K562 (cell line): Measurements from ENCODE around the gene NUFIP2. TPM values are rescaled to one million over a fixed set of nuclear protein-coding genes. Genes with fewer than 3 reads are reported as not detected.

ENCODE experiments used
- ATAC-seq: fragments of 200-7000 bp; cut with Tn5 transposase; 3 replicates; pipeline ENCODE4 v1.9.1; 2020; ENCODE audit warnings: moderate library complexity
- BruUV-seq: library from RNA; stranded (reverse); fragments of 400-500 nt; replicated peaks from 2 replicates; lab custom pipeline; 2021; lab: Mats Ljungman, UMichigan
- CTCF ChIA-PET: fragments of 300-600 bp; formaldehyde crosslinking; extraction: SDS; loops from one replicate; lab custom pipeline; 2021; ENCODE audit warnings: low intra/inter-chr PET ratio; lab: Yijun Ruan, JAX
- POLR2A ChIA-PET: fragments of 300-600, 350-650 bp; sonication (Branson Sonifier 250); formaldehyde crosslinking; extraction: SDS; loops from one replicate; lab custom pipeline; 2021; ENCODE audit warnings: antibody characterized with exemption, inconsistent platforms; lab: Yijun Ruan, JAX
- DNase-seq, 4 experiments: peaks; one replicate each; pipeline versions ENCODE4 v3.0.0 to v3.0.0-alpha.2; 2011 to 2018; ENCODE audit warnings: low spot score in 3 of 4, mixed read lengths in 3 of 4; ENCODE audit errors: extremely low read depth in 1 of 4
- FAIRE-seq: peaks from 2 replicates; lab custom pipeline; 2011; peaks lifted over from hg19 to GRCh38; lab: Jason Lieb, UNC
- H2AFZ ChIP-seq: 2 replicates; pipeline ENCODE4 v1.6.0; 2011; ENCODE audit warnings: low read depth, low read length, control low read depth, inconsistent platforms
- H3K27ac ChIP-seq: fragments of 200-600 bp; 3 replicates; pipeline ENCODE4 v1.8.0; 2011; ENCODE audit warnings: low read depth, mild to moderate bottlenecking, control low read depth, inconsistent platforms, low read length, moderate library complexity, mixed read lengths; ENCODE audit errors: extremely low read depth
- H3K27me3 ChIP-seq, 2 experiments: fragments of 300-600 bp in 1 of 2; 2 replicates in 1 of 2; 3 replicates in 1 of 2; pipeline versions ENCODE4 v1.6.0 to v1.8.0; 2011; ENCODE audit warnings: inconsistent platforms in 2 of 2, low read length in 2 of 2, mild to moderate bottlenecking in 1 of 2, mixed read lengths in 1 of 2, moderate library complexity in 1 of 2; ENCODE audit not compliant: control insufficient read depth in 2 of 2, insufficient read depth in 2 of 2
- H3K36me3 ChIP-seq: fragments of 300-600 bp; 3 replicates; pipeline ENCODE4 v1.8.0; 2011; ENCODE audit warnings: mild to moderate bottlenecking, low read length, inconsistent platforms; ENCODE audit not compliant: control insufficient read depth, insufficient read depth
- H3K4me1 ChIP-seq, 2 experiments: fragments of 200-600 bp in 1 of 2; replicated peaks in 1 of 2; 2 replicates in 1 of 2; 3 replicates in 1 of 2; pipeline versions ENCODE4 v1.5.1 to v1.8.0; 2011; ENCODE audit warnings: inconsistent platforms in 2 of 2, low read length in 2 of 2, mild to moderate bottlenecking in 1 of 2, mixed read lengths in 1 of 2, moderate library complexity in 1 of 2; ENCODE audit not compliant: control insufficient read depth in 2 of 2, insufficient read depth in 2 of 2
- H3K4me2 ChIP-seq: 2 replicates; pipeline ENCODE4 v1.6.1; 2011; ENCODE audit warnings: low read length, control low read depth, inconsistent platforms, mixed read lengths; ENCODE audit not compliant: insufficient read depth
- H3K4me3 ChIP-seq: fragments of 200-600 bp; sonication (generic), shearing (Covaris generic); 2 replicates; pipeline ENCODE4 v1.5.1; 2016; ENCODE audit warnings: control low read depth, inconsistent platforms
- H3K79me2 ChIP-seq: fragments of 200-600 bp; 3 replicates; pipeline ENCODE4 v1.8.0; 2011; ENCODE audit warnings: low read length, inconsistent platforms; ENCODE audit not compliant: control insufficient read depth, insufficient read depth
- H3K9ac ChIP-seq, 2 experiments: 2 replicates each; pipeline versions ENCODE4 v1.6.0 to v1.6.1; 2011; ENCODE audit warnings: low read depth in 2 of 2, low read length in 2 of 2, control low read depth in 1 of 2, inconsistent platforms in 1 of 2, mild to moderate bottlenecking in 1 of 2, mixed read lengths in 1 of 2; ENCODE audit not compliant: insufficient read depth in 1 of 2
- H3K9me1 ChIP-seq: one replicate; pipeline ENCODE4 v1.6.0; 2011; ENCODE audit warnings: inconsistent platforms, mild to moderate bottlenecking, low read length, moderate library complexity; ENCODE audit not compliant: control insufficient read depth, insufficient read depth
- H3K9me3 ChIP-seq: replicated peaks from 2 replicates; pipeline ENCODE4 v1.5.1; 2011; ENCODE audit warnings: low read depth, low read length, inconsistent platforms; ENCODE audit not compliant: control insufficient read depth, insufficient read depth
- H4K20me1 ChIP-seq: replicated peaks from 2 replicates; pipeline ENCODE4 v1.6.1; 2011; ENCODE audit warnings: low read length, inconsistent platforms, mixed read lengths; ENCODE audit not compliant: control insufficient read depth, insufficient read depth
- ELK1 ChIP-seq: sonication (generic); formaldehyde crosslinking; IDR thresholded peaks from 2 replicates; pipeline ENCODE4 v1.8.1; 2022; ENCODE audit warnings: missing genetic modification reagents
- GATA2 ChIP-seq: sonication (generic); formaldehyde crosslinking; IDR thresholded peaks from 2 replicates; pipeline ENCODE4 v1.4.0; 2020; ENCODE audit warnings: mild to moderate bottlenecking, missing genetic modification reagents
- MTA1 ChIP-seq: fragments of 450-650 bp; IDR thresholded peaks from 2 replicates; pipeline ENCODE4 v1.6.1; 2017; ENCODE audit warnings: borderline replicate concordance
- NELFE ChIP-seq: IDR thresholded peaks from 2 replicates; pipeline ENCODE4 v1.6.1; 2011; ENCODE audit warnings: mild to moderate bottlenecking; ENCODE audit not compliant: insufficient read depth, insufficient read length
- NR2C2 ChIP-seq, 2 experiments: fragments of 200-800 bp in 1 of 2; sonication (Bioruptor generic) in 1 of 2; sonication (generic) in 1 of 2; formaldehyde crosslinking in 1 of 2; IDR thresholded peaks; 2 replicates each; pipeline versions ENCODE4 v1.6.1 to v1.8.0; 2016 to 2022; ENCODE audit warnings: mild to moderate bottlenecking in 1 of 2, missing compliant biosample characterization in 1 of 2, missing genetic modification characterization in 1 of 2, missing genetic modification reagents in 1 of 2
- RFX1 ChIP-seq: fragments of 450-650 bp; IDR thresholded peaks from 2 replicates; pipeline ENCODE4 v1.6.1; 2016; ENCODE audit warnings: mild to moderate bottlenecking, moderate library complexity
- SMARCB1 ChIP-seq: IDR thresholded peaks from 2 replicates; pipeline ENCODE4 v1.6.1; 2011; ENCODE audit warnings: improper control_type of control experiment, low read depth; ENCODE audit not compliant: insufficient read length
- TARDBP ChIP-seq: fragments of 450-650 bp; IDR thresholded peaks from 2 replicates; pipeline ENCODE4 v1.6.1; 2016
- TEAD2 ChIP-seq: fragments of 450-650 bp; IDR thresholded peaks from 2 replicates; pipeline ENCODE4 v1.6.1; 2016; ENCODE audit warnings: missing genetic modification characterization, control low read depth, missing compliant biosample characterization
- WGBS: fragments of 100-300 bp; shearing (Covaris generic); methylation state at CpG from one replicate; pipeline ENCODE4 v1.1.6; 2016; ENCODE audit warnings: low coverage, mixed read lengths; ENCODE audit not compliant: insufficient coverage; ENCODE audit errors: missing lambda C conversion rate; 5-methylcytosine and 5-hydroxymethylcytosine counted together
- in situ Hi-C: fragments of 300-500 bp; cut with MboI; formaldehyde crosslinking; loops from 4 replicates; pipeline ENCODE4 v1.15.0; 2018; ENCODE audit warnings: inconsistent platforms, mixed read lengths
- intact Hi-C: fragments of 100-400 bp; cut with micrococcal nuclease; formaldehyde crosslinking; loops from 2 replicates; pipeline ENCODE4 v1.14.2; 2022
- polyA plus RNA-seq, 8 experiments: library from polyadenylated mRNA; depleted of rRNA in 4 of 8; stranded (reverse) in 5 of 8; unstranded in 3 of 8; fragments of >200 nt; fragmentation: Nextera tagmentation in 2 of 8; fragmentation: Illumina TruSeq in 1 of 8; extraction: Ambion mirVana in 2 of 8; extraction: Trizol in 1 of 8; gene quantifications; 2 replicates each; pipeline versions ENCODE4 v1.2.1 to v1.2.3, GENCODE V29; 2011 to 2014; ENCODE audit warnings: inconsistent platforms in 1 of 8, missing spikeins in 1 of 8
- total RNA-seq, 7 experiments: library from RNA; depleted of rRNA in 6 of 7; stranded (reverse); fragments of >200 nt in 6 of 7; fragmentation: Illumina TruSeq in 2 of 7; extraction: Trizol in 2 of 7; gene quantifications; 2 replicates each; pipeline versions ENCODE4 v1.2.1 to v1.2.3, GENCODE V29; 2011 to 2021; ENCODE audit warnings: low replicate concordance in 1 of 7

Gene NUFIP2
- total and polyA plus RNA-seq, 9 of the 15 experiments (the other 6 are each of a cell fraction or from before 2014, with no cell fraction given): 4.9 to 40.7 (median 18.5) TPM

GRCh38 chr17:29331708-29332085, 37.7 kb upstream of the NUFIP2 start:
- no peaks in the 10 kb centered on the region for H3K4me1 ChIP-seq
- no peaks in the 10 kb centered on the region for H3K36me3 ChIP-seq
- no peaks in the 10 kb centered on the region for H3K79me2 ChIP-seq
- H3K4me3 ChIP-seq: no peak overlapping the region
- 0% methylated on average over 1 of the region's 1 CpG for WGBS
- H3K9ac ChIP-seq: no peak overlapping the region
- H2AFZ ChIP-seq: no peak overlapping the region
- H4K20me1 ChIP-seq: no peaks in the 10 kb centered on the region; the same call in 1 of the 2 replicates
- H3K4me2 ChIP-seq: no peak overlapping the region
- intact Hi-C loops: no loop called here
- DNase-seq (no peak), ATAC-seq (no peak), FAIRE-seq (no peak)
- ChIA-PET POLR2A (interaction anchor here (0.9 to 1.1 kb wide), 2 partner anchors 13 to 22 kb away, joined by 3 read pairs; no protein-coding TSS in a partner anchor), CTCF (no interaction called here)
- no peaks in the 10 kb centered on the region for H3K9me1 ChIP-seq
- TF ChIP-seq MTA1: no peak
- no peak overlapping the region for H3K27ac ChIP-seq
- in situ Hi-C loops: no loop called here
- H3K9me3 ChIP-seq: no peaks in the 10 kb centered on the region
- peaks cover 0 to 7% of the 10 kb centered on the region in 2 experiments; a peak in 3 of 5 replicates for H3K27me3 ChIP-seq
- no TSS peak for BruUV-seq

GRCh38 chr17:29331075-29331707, 37.2 kb upstream of the NUFIP2 start:
- POLR2A ChIA-PET: interaction anchor here (0.6 to 1.1 kb wide), 3 partner anchors 12 to 44 kb away, joined by 3 read pairs; no protein-coding TSS in a partner anchor
- 4% methylated on average over 3 of the region's 3 CpGs for WGBS

More at GRCh38 chr17:29331075-29331707, 37.2 kb upstream of the NUFIP2 start:
- TF ChIP-seq TEAD2 (tag) (no peak), NR2C2 (CRISPR knock-in tag; IDR thresholded peaks at IDR 0.05) (no peak), NR2C2 (tag; IDR thresholded peaks at IDR 0.05) (no peak), GATA2 (CRISPR knock-in tag) (no peak), TARDBP (no peak), NELFE (no peak), SMARCB1 (no peak), ELK1 (CRISPR knock-in tag) (no peak), RFX1 (peak; percentile 69)
- H3K4me1 ChIP-seq: no peaks in the 10 kb centered on the region
- in situ Hi-C loops: no loop called here
- FAIRE-seq (no peak), DNase-seq (no peak), ATAC-seq (no peak)
- peaks cover 0 to 7% of the 10 kb centered on the region in 2 experiments; a peak in 3 of 5 replicates for H3K27me3 ChIP-seq
- no peaks in the 10 kb centered on the region for H3K9me1 ChIP-seq
- H3K36me3 ChIP-seq: no peaks in the 10 kb centered on the region
- CTCF ChIA-PET: no interaction called here
- no peak overlapping the region for H3K4me2 ChIP-seq
- no TSS peak for BruUV-seq
- H3K4me3 ChIP-seq: no peak overlapping the region
- no peaks in the 10 kb centered on the region for H3K79me2 ChIP-seq
- H3K27ac ChIP-seq: no peak overlapping the region
- no peak overlapping the region for H3K9ac ChIP-seq
- no peaks in the 10 kb centered on the region; the same call in 1 of the 2 replicates for H4K20me1 ChIP-seq
- no peaks in the 10 kb centered on the region for H3K9me3 ChIP-seq
- intact Hi-C loops: no loop called here
- H2AFZ ChIP-seq: no peak overlapping the region
